Measurements from ENCODE around the gene ZBTB2.

The ZBTB2 gene, protein sequence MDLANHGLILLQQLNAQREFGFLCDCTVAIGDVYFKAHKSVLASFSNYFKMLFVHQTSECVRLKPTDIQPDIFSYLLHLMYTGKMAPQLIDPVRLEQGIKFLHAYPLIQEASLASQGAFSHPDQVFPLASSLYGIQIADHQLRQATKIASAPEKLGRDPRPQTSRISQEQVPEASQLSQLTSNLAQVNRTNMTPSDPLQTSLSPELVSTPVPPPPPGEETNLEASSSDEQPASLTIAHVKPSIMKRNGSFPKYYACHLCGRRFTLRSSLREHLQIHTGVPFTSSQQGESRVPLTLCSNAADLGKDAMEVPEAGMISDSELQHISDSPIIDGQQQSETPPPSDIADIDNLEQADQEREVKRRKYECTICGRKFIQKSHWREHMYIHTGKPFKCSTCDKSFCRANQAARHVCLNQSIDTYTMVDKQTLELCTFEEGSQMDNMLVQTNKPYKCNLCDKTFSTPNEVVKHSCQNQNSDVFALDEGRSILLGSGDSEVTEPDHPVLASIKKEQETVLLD

DNA sequence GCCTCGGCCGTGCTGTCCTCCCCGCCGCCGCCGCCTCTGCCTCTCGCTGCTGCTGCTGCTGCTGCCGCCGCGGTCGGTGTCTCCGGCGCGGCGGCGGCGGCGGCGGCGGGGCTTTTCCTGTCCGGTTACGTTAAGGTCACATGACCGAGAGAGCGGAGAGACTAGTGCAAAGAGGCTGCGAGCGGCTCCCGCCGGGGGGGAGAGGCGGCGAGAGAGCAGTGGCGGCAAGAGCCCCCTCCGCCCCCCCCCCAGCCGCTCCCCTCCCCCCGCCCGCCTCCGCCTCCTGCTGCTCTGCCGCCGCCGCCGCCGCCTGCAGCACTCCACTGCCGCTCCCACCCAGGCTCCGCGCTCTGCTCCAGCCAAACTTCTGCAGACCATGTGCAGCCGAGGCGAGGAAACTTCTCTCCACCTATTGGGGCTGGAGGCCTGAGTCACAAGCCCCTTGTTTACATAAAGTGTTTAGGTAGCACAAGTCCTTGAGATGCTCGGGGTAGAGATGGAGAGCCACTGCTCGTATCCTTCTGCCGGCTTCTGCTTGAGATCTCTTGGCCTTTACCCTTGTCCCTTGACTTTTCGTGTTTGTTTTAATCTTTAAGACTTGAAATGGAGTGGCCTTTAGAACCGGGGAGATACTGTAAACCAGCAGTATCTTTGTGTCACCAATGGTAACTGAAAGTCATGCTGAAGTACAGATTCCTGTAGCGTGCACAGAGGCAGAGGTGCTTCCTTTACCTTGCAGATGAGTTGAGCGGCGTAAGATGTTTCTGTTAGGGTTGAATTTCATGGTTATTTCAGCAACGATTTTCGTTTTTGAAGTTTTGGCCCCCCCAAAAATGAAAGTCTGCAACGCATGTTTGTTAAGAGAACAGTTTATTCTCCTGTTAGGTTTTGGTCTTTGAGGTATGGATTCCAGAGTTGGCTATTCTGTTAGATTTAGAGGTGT is at the start of gene ZBTB2:
TSS of gene ZBTB2 (minus strand) at position 89 of the 943 bp plus-strand sequence. CDS start 17,922 bp downstream, outside the sequence.
- no peaks in the 10 kb centered on the region for H3K4me1 ChIP-seq (ENCODE audit: control insufficient read depth, insufficient read depth, low read length)
- no peaks in the 10 kb centered on the region for H3K36me3 ChIP-seq (ENCODE audit: control insufficient read depth, insufficient read depth, low read length)
- WGBS (ENCODE audit: insufficient coverage, insufficient read length), result no CpG with 5 or more reads among the region's 57 CpGs
- no peaks in the 10 kb centered on the region for H3K9me3 ChIP-seq (ENCODE audit: control insufficient read depth, insufficient read depth, low read length)
- H3K27me3 ChIP-seq (ENCODE audit: control insufficient read depth, insufficient read depth, low read length), result no peaks in the 10 kb centered on the region
- H3K4me3 ChIP-seq (ENCODE audit: low read length), result peak within 1 kb of the TSS; percentile 69
- no peak for DNase-seq (ENCODE audit: low read depth, low spot score)
- no peak within 1 kb of the TSS for H3K27ac ChIP-seq (ENCODE audit: low read length)

DNA sequence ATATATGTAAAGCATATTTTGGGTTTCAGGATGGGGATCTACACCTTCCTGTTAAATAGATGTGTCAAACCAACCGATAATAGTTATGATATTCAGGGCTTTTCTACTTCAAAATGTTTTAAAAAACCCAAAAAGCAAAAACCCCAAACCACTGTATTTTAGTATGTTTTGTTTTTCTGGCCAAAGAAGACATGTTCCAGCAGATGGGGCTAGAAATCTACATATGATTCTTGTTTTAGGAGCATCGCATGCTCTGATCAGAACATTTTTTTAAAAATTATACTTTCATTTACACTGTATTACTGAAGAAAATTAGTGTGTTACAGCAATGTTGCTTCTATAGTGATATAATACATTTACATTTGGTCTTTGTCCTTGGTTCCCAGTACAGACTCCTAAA is 49.6 kb upstream of the ZBTB2 start:
- no peaks in the 10 kb centered on the region for H3K9me3 ChIP-seq (ENCODE audit: control insufficient read depth, insufficient read depth, low read length)
- no peak overlapping the region for H3K27ac ChIP-seq (ENCODE audit: low read length)
- H3K4me3 ChIP-seq (ENCODE audit: low read length), result no peak overlapping the region
- H3K27me3 ChIP-seq (ENCODE audit: control insufficient read depth, insufficient read depth, low read length), result no peaks in the 10 kb centered on the region
- no peak for DNase-seq (ENCODE audit: low read depth, low spot score)
- WGBS (ENCODE audit: insufficient coverage, insufficient read length), result no CpG with 5 or more reads among the region's 2 CpGs
- no peaks in the 10 kb centered on the region for H3K4me1 ChIP-seq (ENCODE audit: control insufficient read depth, insufficient read depth, low read length)
- no peaks in the 10 kb centered on the region; the same call in 1 of the 2 replicates for H3K36me3 ChIP-seq (ENCODE audit: control insufficient read depth, insufficient read depth, low read length)

DNA sequence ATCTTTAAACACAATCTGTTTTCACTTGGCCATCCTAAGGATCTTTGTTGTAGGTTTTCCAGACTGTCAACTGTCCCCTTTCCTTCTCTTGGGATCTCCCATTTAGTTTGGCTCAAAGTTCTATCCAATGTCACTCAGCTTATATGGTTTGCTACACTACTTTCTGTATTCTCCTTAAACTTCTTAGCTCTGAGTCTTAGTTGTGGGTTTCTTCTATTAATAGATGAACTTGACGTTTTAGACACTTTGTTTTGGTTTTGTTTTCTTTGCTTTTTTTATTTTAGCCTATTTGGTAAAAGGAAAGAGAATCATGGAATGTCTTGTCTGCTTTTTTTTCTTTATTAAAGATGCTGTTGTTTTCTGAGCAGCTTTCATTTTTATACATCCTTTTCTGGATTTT is 49.1 kb upstream of the ZBTB2 start:
- WGBS (ENCODE audit: insufficient coverage, insufficient read length), result no CpG with 5 or more reads among the region's 1 CpG
- Histone ChIP-seq H3K9me3 (ENCODE audit: control insufficient read depth, insufficient read depth, low read length) (no peaks in the 10 kb centered on the region), H3K27me3 (ENCODE audit: control insufficient read depth, insufficient read depth, low read length) (no peaks in the 10 kb centered on the region), H3K4me3 (ENCODE audit: low read length) (no peak overlapping the region), H3K27ac (ENCODE audit: low read length) (no peak overlapping the region), H3K4me1 (ENCODE audit: control insufficient read depth, insufficient read depth, low read length) (no peaks in the 10 kb centered on the region), H3K36me3 (ENCODE audit: control insufficient read depth, insufficient read depth, low read length) (no peaks in the 10 kb centered on the region; the same call in 1 of the 2 replicates)
- DNase-seq (ENCODE audit: low read depth, low spot score), result no peak

DNA sequence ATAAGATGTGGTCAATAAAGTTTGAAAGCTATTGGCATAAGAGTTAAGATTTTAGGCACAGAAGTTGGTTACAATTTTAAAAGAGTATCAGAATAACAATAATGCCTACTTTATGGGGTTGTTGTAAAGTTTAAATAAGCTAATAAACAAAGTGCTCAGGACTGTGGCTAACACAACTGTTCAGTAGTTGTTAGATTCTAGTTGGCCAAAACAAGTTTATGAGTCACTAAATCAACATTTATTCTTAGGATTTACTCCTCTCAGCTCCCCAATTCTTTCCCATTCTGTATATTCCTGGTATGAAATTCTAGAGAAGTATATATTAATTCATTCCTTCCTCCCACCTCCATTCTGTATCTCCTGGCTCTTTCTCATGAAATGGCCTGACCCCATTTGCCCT is 46.0 kb upstream of the ZBTB2 start:
- Histone ChIP-seq H3K9me3 (ENCODE audit: control insufficient read depth, insufficient read depth, low read length) (no peaks in the 10 kb centered on the region), H3K36me3 (ENCODE audit: control insufficient read depth, insufficient read depth, low read length) (peaks cover 3% of the 10 kb centered on the region; the same call in 1 of the 2 replicates), H3K4me3 (ENCODE audit: low read length) (no peak overlapping the region), H3K27me3 (ENCODE audit: control insufficient read depth, insufficient read depth, low read length) (no peaks in the 10 kb centered on the region), H3K4me1 (ENCODE audit: control insufficient read depth, insufficient read depth, low read length) (no peaks in the 10 kb centered on the region), H3K27ac (ENCODE audit: low read length) (no peak overlapping the region)
- DNase-seq (ENCODE audit: low read depth, low spot score), result no peak

DNA sequence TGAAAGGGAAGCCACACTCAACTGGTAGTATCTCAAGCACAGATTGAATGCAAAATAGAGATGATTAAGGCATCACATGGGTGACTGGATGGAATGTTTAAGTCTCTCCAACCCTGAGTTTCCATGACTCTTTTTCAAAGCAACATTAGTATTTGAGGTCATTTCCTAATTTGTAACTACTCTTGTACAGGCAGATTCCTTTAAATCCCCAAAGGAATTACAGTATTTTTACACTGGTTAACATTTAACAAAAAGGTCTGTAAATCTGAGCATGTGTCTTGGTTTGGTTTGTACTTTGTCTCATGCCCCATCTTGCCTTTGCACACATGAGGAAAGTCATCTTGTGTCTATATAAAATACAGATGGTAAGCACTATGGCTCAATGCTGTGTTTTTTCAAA is 45.4 kb upstream of the ZBTB2 start:
- no peak for DNase-seq (ENCODE audit: low read depth, low spot score)
- no peak overlapping the region for H3K27ac ChIP-seq (ENCODE audit: low read length)

DNA sequence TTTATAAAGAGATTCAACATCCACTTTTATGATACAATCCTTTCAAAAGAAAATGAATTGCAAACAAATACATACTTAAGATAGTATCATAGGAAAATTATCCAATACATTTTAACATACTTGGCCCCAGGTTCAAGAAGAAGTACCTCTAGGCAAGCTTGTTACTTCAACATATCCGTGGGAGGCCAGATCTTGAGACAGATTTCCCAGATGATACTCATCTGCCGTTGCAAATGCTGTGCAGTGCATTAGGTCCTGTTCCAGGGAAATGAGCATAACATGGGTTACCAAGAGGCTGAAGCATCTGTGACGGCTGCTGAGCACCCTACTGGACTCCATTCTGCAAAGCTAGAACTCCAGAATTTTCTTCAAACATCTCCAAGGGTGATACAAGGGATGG is 44.9 kb upstream of the ZBTB2 start:
- Histone ChIP-seq H3K27ac (ENCODE audit: low read length) (no peak overlapping the region), H3K9me3 (ENCODE audit: control insufficient read depth, insufficient read depth, low read length) (no peaks in the 10 kb centered on the region), H3K27me3 (ENCODE audit: control insufficient read depth, insufficient read depth, low read length) (no peaks in the 10 kb centered on the region), H3K36me3 (ENCODE audit: control insufficient read depth, insufficient read depth, low read length) (peaks cover 7% of the 10 kb centered on the region; the same call in 1 of the 2 replicates), H3K4me3 (ENCODE audit: low read length) (no peak overlapping the region), H3K4me1 (ENCODE audit: control insufficient read depth, insufficient read depth, low read length) (no peaks in the 10 kb centered on the region)
- no CpG with 5 or more reads among the region's 3 CpGs for WGBS (ENCODE audit: insufficient coverage, insufficient read length)
- no peak for DNase-seq (ENCODE audit: low read depth, low spot score)

More for the DNA sequence above, 45.4 kb upstream of the ZBTB2 start:
- H3K36me3 ChIP-seq (ENCODE audit: control insufficient read depth, insufficient read depth, low read length), result peaks cover 4% of the 10 kb centered on the region; the same call in 1 of the 2 replicates
- no peaks in the 10 kb centered on the region for H3K27me3 ChIP-seq (ENCODE audit: control insufficient read depth, insufficient read depth, low read length)
- H3K4me1 ChIP-seq (ENCODE audit: control insufficient read depth, insufficient read depth, low read length), result no peaks in the 10 kb centered on the region
- no peak overlapping the region for H3K4me3 ChIP-seq (ENCODE audit: low read length)
- no peaks in the 10 kb centered on the region for H3K9me3 ChIP-seq (ENCODE audit: control insufficient read depth, insufficient read depth, low read length)

DNA sequence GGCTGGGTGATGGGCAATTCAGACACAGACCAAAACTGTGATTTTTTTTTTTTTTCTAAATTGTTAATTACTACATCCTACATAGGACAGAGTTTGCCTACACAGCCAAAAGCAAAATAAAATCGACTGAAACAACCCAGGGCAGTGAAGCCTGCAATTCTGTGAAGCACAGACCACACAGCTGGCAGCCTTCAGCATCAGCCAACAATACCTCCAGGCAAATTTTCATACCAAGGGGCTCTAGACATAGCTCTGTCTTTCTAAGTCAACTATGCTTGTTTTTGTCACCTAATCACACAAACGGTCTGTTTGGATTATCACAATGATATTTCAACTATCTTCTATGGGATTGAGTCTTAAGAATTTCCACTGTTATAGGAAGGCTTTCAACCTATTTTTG is 43.0 kb upstream of the ZBTB2 start:
- H3K4me3 ChIP-seq (ENCODE audit: low read length), result no peak overlapping the region
- no peak overlapping the region for H3K27ac ChIP-seq (ENCODE audit: low read length)
- peaks cover 13% of the 10 kb centered on the region; the same call in 1 of the 2 replicates for H3K36me3 ChIP-seq (ENCODE audit: control insufficient read depth, insufficient read depth, low read length)
- no peaks in the 10 kb centered on the region for H3K27me3 ChIP-seq (ENCODE audit: control insufficient read depth, insufficient read depth, low read length)
- no CpG with 5 or more reads among the region's 2 CpGs for WGBS (ENCODE audit: insufficient coverage, insufficient read length)
- DNase-seq (ENCODE audit: low read depth, low spot score), result no peak
- no peaks in the 10 kb centered on the region for H3K4me1 ChIP-seq (ENCODE audit: control insufficient read depth, insufficient read depth, low read length)
- no peaks in the 10 kb centered on the region for H3K9me3 ChIP-seq (ENCODE audit: control insufficient read depth, insufficient read depth, low read length)

DNA sequence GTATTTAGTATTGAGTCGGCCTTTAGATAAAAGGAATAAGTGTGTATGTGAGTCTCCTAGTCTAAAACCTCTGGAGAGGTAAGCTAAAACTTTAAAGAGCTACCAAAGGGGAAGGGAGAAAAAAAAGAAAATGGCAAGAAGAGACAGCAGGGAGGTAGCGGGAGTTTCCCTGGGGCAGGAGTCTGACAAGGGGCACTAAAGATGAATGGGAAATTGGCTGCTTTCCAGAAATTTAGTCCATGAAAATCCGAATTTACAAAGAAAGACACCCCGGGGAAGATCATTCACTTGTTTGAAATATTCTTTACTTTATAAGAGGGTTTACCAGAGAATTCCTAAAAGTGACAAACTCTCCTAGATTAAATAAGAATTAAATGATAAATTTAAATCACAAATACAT is 41.3 kb upstream of the ZBTB2 start:
- Histone ChIP-seq H3K4me3 (ENCODE audit: low read length) (no peak overlapping the region), H3K9me3 (ENCODE audit: control insufficient read depth, insufficient read depth, low read length) (no peaks in the 10 kb centered on the region), H3K27ac (ENCODE audit: low read length) (no peak overlapping the region), H3K27me3 (ENCODE audit: control insufficient read depth, insufficient read depth, low read length) (no peaks in the 10 kb centered on the region), H3K36me3 (ENCODE audit: control insufficient read depth, insufficient read depth, low read length) (peaks cover 15% of the 10 kb centered on the region; the same call in 1 of the 2 replicates), H3K4me1 (ENCODE audit: control insufficient read depth, insufficient read depth, low read length) (no peaks in the 10 kb centered on the region)
- DNase-seq (ENCODE audit: low read depth, low spot score), result no peak
- WGBS (ENCODE audit: insufficient coverage, insufficient read length), result no CpG with 5 or more reads among the region's 4 CpGs

DNA sequence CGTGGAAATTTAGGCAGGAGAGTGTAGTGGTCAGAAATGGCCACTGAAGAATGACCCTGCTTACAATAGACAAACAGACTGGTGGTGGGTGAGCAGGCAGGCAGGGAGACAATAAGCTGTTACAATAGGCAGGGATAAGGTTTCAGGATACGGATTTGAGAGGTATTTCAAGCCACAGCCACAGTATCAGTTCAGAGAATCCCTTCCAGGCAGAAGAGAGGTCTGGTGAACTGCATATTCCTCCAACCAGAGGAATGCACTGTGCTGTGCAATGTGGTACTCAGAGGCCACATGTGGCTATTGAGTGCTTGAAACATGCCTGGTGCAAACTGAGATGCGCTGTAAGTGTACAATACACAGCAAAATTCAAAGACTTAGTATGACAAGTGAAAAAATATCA is 40.0 kb upstream of the ZBTB2 start:
- Histone ChIP-seq H3K27ac (ENCODE audit: low read length) (no peak overlapping the region), H3K9me3 (ENCODE audit: control insufficient read depth, insufficient read depth, low read length) (no peaks in the 10 kb centered on the region), H3K27me3 (ENCODE audit: control insufficient read depth, insufficient read depth, low read length) (no peaks in the 10 kb centered on the region), H3K36me3 (ENCODE audit: control insufficient read depth, insufficient read depth, low read length) (peaks cover 15% of the 10 kb centered on the region; the same call in 1 of the 2 replicates), H3K4me1 (ENCODE audit: control insufficient read depth, insufficient read depth, low read length) (no peaks in the 10 kb centered on the region), H3K4me3 (ENCODE audit: low read length) (no peak overlapping the region)
- no peak for DNase-seq (ENCODE audit: low read depth, low spot score)
- WGBS (ENCODE audit: insufficient coverage, insufficient read length), result no CpG with 5 or more reads among the region's 3 CpGs

DNA sequence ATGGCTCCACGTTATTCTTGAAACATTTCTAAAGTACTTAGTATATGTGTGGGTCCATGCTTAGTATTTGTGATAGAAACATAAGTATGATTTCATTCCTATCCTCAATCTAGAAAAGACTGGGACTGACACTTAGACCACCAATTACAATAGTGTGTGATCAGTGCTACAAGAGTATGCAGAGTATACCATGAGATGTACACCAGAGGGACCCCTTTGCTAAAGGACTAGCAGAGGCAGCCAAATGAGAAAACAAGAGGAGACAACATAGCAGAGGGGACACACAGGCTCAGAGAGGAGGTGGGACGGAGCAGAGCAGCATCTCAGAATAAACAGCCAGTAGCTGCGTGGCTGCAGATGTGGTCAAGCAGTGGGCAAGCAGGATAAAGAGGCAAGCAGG is 39.5 kb upstream of the ZBTB2 start:
- Histone ChIP-seq H3K27ac (ENCODE audit: low read length) (no peak overlapping the region), H3K4me3 (ENCODE audit: low read length) (no peak overlapping the region), H3K36me3 (ENCODE audit: control insufficient read depth, insufficient read depth, low read length) (peaks cover 15% of the 10 kb centered on the region; the same call in 1 of the 2 replicates), H3K9me3 (ENCODE audit: control insufficient read depth, insufficient read depth, low read length) (no peaks in the 10 kb centered on the region), H3K27me3 (ENCODE audit: control insufficient read depth, insufficient read depth, low read length) (no peaks in the 10 kb centered on the region), H3K4me1 (ENCODE audit: control insufficient read depth, insufficient read depth, low read length) (no peaks in the 10 kb centered on the region)
- no CpG with 5 or more reads among the region's 3 CpGs for whole genome bisulfite sequencing (ENCODE audit: insufficient coverage, insufficient read length)
- no peak for DNase-seq (ENCODE audit: low read depth, low spot score)

Measured in iPS DF 6.9 (cell line).